Measurements from ENCODE around the gene CCDC191.

The CCDC191 gene

DNA sequence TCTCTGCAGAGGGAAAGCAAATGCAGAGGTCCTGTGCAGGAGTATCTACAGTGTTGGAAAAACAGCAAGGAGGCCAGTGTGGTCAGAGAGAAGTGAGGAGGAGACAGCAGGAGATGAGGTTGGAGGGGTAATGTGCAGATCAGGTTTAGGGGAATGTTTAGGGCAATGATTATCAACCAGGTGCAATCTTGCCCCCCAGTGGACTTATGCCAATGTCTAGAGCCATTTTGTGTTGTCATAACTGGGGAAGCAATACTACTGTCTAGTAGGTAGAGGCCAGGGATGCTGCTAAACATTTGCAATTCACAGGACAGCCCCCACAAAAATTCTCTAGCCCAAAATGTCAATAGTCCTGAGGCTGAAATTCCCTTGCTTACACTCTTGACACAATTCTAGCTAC lies 13.1 kb downstream of the CCDC191 start:
- Histone ChIP-seq H2AFZ (ENCODE audit: low read depth) (no peak overlapping the region), H3K79me2 (ENCODE audit: insufficient read depth, low read depth) (no peaks in the 10 kb centered on the region), H3K27ac (no peak overlapping the region), H3K4me3 (IDR thresholded peaks at IDR 0.05; ENCODE audit: insufficient read depth, low read depth, low read length) (no peak overlapping the region), H3K27me3 (ENCODE audit: insufficient read depth, low read depth) (no peaks in the 10 kb centered on the region), H3K9ac (no peak overlapping the region), H3K4me2 (no peak overlapping the region), H4K20me1 (ENCODE audit: insufficient read depth) (no peaks in the 10 kb centered on the region), H3K36me3 (ENCODE audit: insufficient read depth) (no peaks in the 10 kb centered on the region), H3K4me1 (ENCODE audit: low read depth, poor library complexity, severe bottlenecking) (no peaks in the 10 kb centered on the region)
- no peak for TF ChIP-seq CTCF (conservative IDR thresholded peaks at IDR 0.05; ENCODE audit: low read depth, low read length)

- H2AFZ ChIP-seq (ENCODE audit: low read depth): no peak overlapping the region
- no peaks in the 10 kb centered on the region for H3K4me1 ChIP-seq (ENCODE audit: low read depth, poor library complexity, severe bottlenecking)
- TF ChIP-seq CTCF (conservative IDR thresholded peaks at IDR 0.05; ENCODE audit: low read depth, low read length): no peak
- H3K4me2 ChIP-seq: no peak overlapping the region
- H3K4me3 ChIP-seq (IDR thresholded peaks at IDR 0.05; ENCODE audit: insufficient read depth, low read depth, low read length): no peak overlapping the region
- no peak overlapping the region for H3K27ac ChIP-seq
- no peaks in the 10 kb centered on the region for H3K27me3 ChIP-seq (ENCODE audit: insufficient read depth, low read depth)
- H3K9ac ChIP-seq: no peak overlapping the region
- H3K79me2 ChIP-seq (ENCODE audit: insufficient read depth, low read depth): no peaks in the 10 kb centered on the region
- H3K36me3 ChIP-seq (ENCODE audit: insufficient read depth): no peaks in the 10 kb centered on the region
- no peaks in the 10 kb centered on the region for H4K20me1 ChIP-seq (ENCODE audit: insufficient read depth)
Observed at GRCh38 chr3:114035896-114036295, 20.4 kb downstream of the CCDC191 start.

- no peaks in the 10 kb centered on the region for H3K79me2 ChIP-seq (ENCODE audit: insufficient read depth, low read depth)
- no peak overlapping the region for H3K9ac ChIP-seq
- H3K4me2 ChIP-seq: no peak overlapping the region
- no peak for TF ChIP-seq CTCF (conservative IDR thresholded peaks at IDR 0.05; ENCODE audit: low read depth, low read length)
- no peaks in the 10 kb centered on the region for H3K27me3 ChIP-seq (ENCODE audit: insufficient read depth, low read depth)
- H3K4me3 ChIP-seq (IDR thresholded peaks at IDR 0.05; ENCODE audit: insufficient read depth, low read depth, low read length): no peak overlapping the region
- H3K27ac ChIP-seq: no peak overlapping the region
- no peaks in the 10 kb centered on the region for H4K20me1 ChIP-seq (ENCODE audit: insufficient read depth)
- no peaks in the 10 kb centered on the region for H3K36me3 ChIP-seq (ENCODE audit: insufficient read depth)
- H2AFZ ChIP-seq (ENCODE audit: low read depth): no peak overlapping the region
- H3K4me1 ChIP-seq (ENCODE audit: low read depth, poor library complexity, severe bottlenecking): no peaks in the 10 kb centered on the region
Observed at GRCh38 chr3:114034787-114035545, 21.4 kb downstream of the CCDC191 start.

GRCh38 chr3:114034211-114034610 lies 22.1 kb downstream of the CCDC191 start:
- no peaks in the 10 kb centered on the region for H3K27me3 ChIP-seq (ENCODE audit: insufficient read depth, low read depth)
- H3K9ac ChIP-seq: no peak overlapping the region
- H3K4me3 ChIP-seq (IDR thresholded peaks at IDR 0.05; ENCODE audit: insufficient read depth, low read depth, low read length): no peak overlapping the region
- no peak overlapping the region for H2AFZ ChIP-seq (ENCODE audit: low read depth)
- H4K20me1 ChIP-seq (ENCODE audit: insufficient read depth): no peaks in the 10 kb centered on the region
- H3K27ac ChIP-seq: no peak overlapping the region
- no peak for TF ChIP-seq CTCF (conservative IDR thresholded peaks at IDR 0.05; ENCODE audit: low read depth, low read length)
- H3K79me2 ChIP-seq (ENCODE audit: insufficient read depth, low read depth): no peaks in the 10 kb centered on the region
- no peak overlapping the region for H3K4me2 ChIP-seq
- H3K4me1 ChIP-seq (ENCODE audit: low read depth, poor library complexity, severe bottlenecking): no peaks in the 10 kb centered on the region
- no peaks in the 10 kb centered on the region for H3K36me3 ChIP-seq (ENCODE audit: insufficient read depth)

Measured in KMS-11 (cell line).